ES-I3 (cell line): ENCODE measurements around the gene ST6GALNAC6.
A peak's percentile ranks its signal among the peaks of the same experiment; 100 is the strongest.
"Not testable (repeated sequence)": the region's sequence is repeated elsewhere in the genome, so short reads cannot be mapped to it uniquely, and the experiment has no call there.

Experiments
- H3K36me3 ChIP-seq: 2 replicates; pipeline ENCODE4 v1.6.1; 2013; ENCODE audit warnings: mild to moderate bottlenecking, low read length, control low read depth, moderate library complexity; ENCODE audit not compliant: insufficient read depth
- H3K4me1 ChIP-seq: 2 replicates; pipeline ENCODE4 v1.6.1; 2013; ENCODE audit warnings: mild to moderate bottlenecking, control low read depth, low read length; ENCODE audit not compliant: insufficient read depth
- H3K9ac ChIP-seq: 2 replicates; pipeline ENCODE4 v1.6.1; 2013; ENCODE audit warnings: low read depth, mild to moderate bottlenecking, low read length, moderate library complexity
- H3K9me3 ChIP-seq: 2 replicates; pipeline ENCODE4 v1.6.1; 2013; ENCODE audit warnings: mild to moderate bottlenecking, low read length, moderate library complexity; ENCODE audit not compliant: control insufficient read depth, insufficient read depth

ST6GALNAC6 gene

GRCh38 chr9:127881715-127882114 lies 17.7 kb downstream of the ST6GALNAC6 start:
- H3K9ac ChIP-seq, H3K36me3 ChIP-seq, H3K4me1 ChIP-seq, H3K9me3 ChIP-seq: not testable (repeated sequence)

GRCh38 chr9:127880143-127880542 lies 19.3 kb downstream of the ST6GALNAC6 start:
- Histone ChIP-seq H3K9ac (no peak overlapping the region), H3K4me1 (peaks cover 6% of the 10 kb centered on the region; the same call in 1 of the 2 replicates), H3K36me3 (no peaks in the 10 kb centered on the region), H3K9me3 (no peaks in the 10 kb centered on the region)

- no peaks in the 10 kb centered on the region for H3K36me3 ChIP-seq
- no peaks in the 10 kb centered on the region; the same call in 1 of the 2 replicates for H3K4me1 ChIP-seq
- H3K9me3 ChIP-seq, result no peaks in the 10 kb centered on the region
- no peak overlapping the region for H3K9ac ChIP-seq
Measured at GRCh38 chr9:127878652-127879390, 20.6 kb downstream of the ST6GALNAC6 start.

- Histone ChIP-seq H3K9ac (peak overlapping the region; percentile 56), H3K4me1 (no peaks in the 10 kb centered on the region; the same call in 1 of the 2 replicates), H3K36me3 (no peaks in the 10 kb centered on the region), H3K9me3 (no peaks in the 10 kb centered on the region)
Measured at GRCh38 chr9:127878001-127878651, 21.3 kb downstream of the ST6GALNAC6 start.

GRCh38 chr9:127877566-127877998 lies 21.8 kb downstream of the ST6GALNAC6 start, which contains the start of gene AK1:
Gene AK1, minus strand, starts transcription at chr9:127877675. Its CDS starts 3,058 bp downstream, at chr9:127874617.
- no peaks in the 10 kb centered on the region for H3K36me3 ChIP-seq
- H3K4me1 ChIP-seq, result no peaks in the 10 kb centered on the region; the same call in 1 of the 2 replicates
- no peaks in the 10 kb centered on the region for H3K9me3 ChIP-seq
- H3K9ac ChIP-seq, result peak within 1 kb of the TSS; percentile 56

GRCh38 chr9:127876764-127877562 lies 22.4 kb downstream of the ST6GALNAC6 start:
- H3K4me1 ChIP-seq, result no peaks in the 10 kb centered on the region
- peak overlapping the region; percentile 56; the same call in 1 of the 2 replicates for H3K9ac ChIP-seq
- H3K9me3 ChIP-seq, result no peaks in the 10 kb centered on the region
- no peaks in the 10 kb centered on the region for H3K36me3 ChIP-seq

GRCh38 chr9:127876026-127876763 lies 23.2 kb downstream of the ST6GALNAC6 start:
- Histone ChIP-seq H3K36me3 (no peaks in the 10 kb centered on the region), H3K9ac (no peak overlapping the region), H3K4me1 (no peaks in the 10 kb centered on the region), H3K9me3 (no peaks in the 10 kb centered on the region)

- no peaks in the 10 kb centered on the region for H3K4me1 ChIP-seq
- H3K9me3 ChIP-seq, result no peaks in the 10 kb centered on the region
- no peaks in the 10 kb centered on the region for H3K36me3 ChIP-seq
- no peak overlapping the region for H3K9ac ChIP-seq
Measured at GRCh38 chr9:127875306-127875966, 24.0 kb downstream of the ST6GALNAC6 start.

- no peaks in the 10 kb centered on the region for H3K9me3 ChIP-seq
- no peaks in the 10 kb centered on the region for H3K36me3 ChIP-seq
- H3K9ac ChIP-seq, result no peak overlapping the region
- no peaks in the 10 kb centered on the region for H3K4me1 ChIP-seq
Measured at GRCh38 chr9:127874301-127875221, 24.8 kb downstream of the ST6GALNAC6 start.

GRCh38 chr9:127873886-127874285 lies 25.5 kb downstream of the ST6GALNAC6 start:
- no peaks in the 10 kb centered on the region for H3K36me3 ChIP-seq
- H3K9ac ChIP-seq, result no peak overlapping the region
- H3K9me3 ChIP-seq, result no peaks in the 10 kb centered on the region
- no peaks in the 10 kb centered on the region for H3K4me1 ChIP-seq

GRCh38 chr9:127873223-127873691 lies 26.1 kb downstream of the ST6GALNAC6 start:
- H3K36me3 ChIP-seq, result no peaks in the 10 kb centered on the region
- H3K4me1 ChIP-seq, result no peaks in the 10 kb centered on the region
- no peaks in the 10 kb centered on the region for H3K9me3 ChIP-seq
- no peak overlapping the region for H3K9ac ChIP-seq

GRCh38 chr9:127872369-127873222 lies 26.8 kb downstream of the ST6GALNAC6 start:
- Histone ChIP-seq H3K36me3 (no peaks in the 10 kb centered on the region), H3K9ac (no peak overlapping the region), H3K4me1 (no peaks in the 10 kb centered on the region), H3K9me3 (no peaks in the 10 kb centered on the region)
